ENCODE measurements around the gene UFM1. TPM values are rescaled to one million over a fixed set of nuclear protein-coding genes. Genes with fewer than 3 reads are reported as not detected.
"Not testable (repeated sequence)": the region's sequence is repeated elsewhere in the genome, so short reads cannot be mapped to it uniquely, and the experiment has no call there.

Gene UFM1
- total RNA-seq (100 to 1,000 TPM in 1 of 2 donors, 10 to 100 TPM in 1; 82.2 to 140 TPM), polyA plus RNA-seq (ENCODE audit: insufficient read length in 2 of 2) (10 to 100 TPM; 68.9 to 95.8 TPM)
- long read RNA-seq, donor 1, transcript UFM1-201 (6 exons, 3,138 nt): major isoform, 29 of 30 reads
- long read RNA-seq, donor 1, partial matches to known transcripts: 0 of 30 reads
- long read RNA-seq, donor 1, other reads (novel, unspliced or antisense): 0 of 30 reads
- long read RNA-seq, donor 2, transcript UFM1-201 (6 exons, 3,138 nt): major isoform, 8 of 8 reads
- long read RNA-seq, donor 2, partial matches to known transcripts: 0 of 8 reads
- long read RNA-seq, donor 2, other reads (novel, unspliced or antisense): 0 of 8 reads
- long read RNA-seq, donor 3, transcript UFM1-201 (6 exons, 3,138 nt): major isoform, 13 of 20 reads
- long read RNA-seq, donor 3, partial matches to known transcripts: 0 of 20 reads
- long read RNA-seq, donor 3, other reads (novel, unspliced or antisense): 5 of 20 reads
- long read RNA-seq, donor 4, transcript UFM1-201 (6 exons, 3,138 nt): major isoform, 25 of 34 reads
- long read RNA-seq, donor 4, partial matches to known transcripts: 0 of 34 reads
- long read RNA-seq, donor 4, other reads (novel, unspliced or antisense): 7 of 34 reads

DNA sequence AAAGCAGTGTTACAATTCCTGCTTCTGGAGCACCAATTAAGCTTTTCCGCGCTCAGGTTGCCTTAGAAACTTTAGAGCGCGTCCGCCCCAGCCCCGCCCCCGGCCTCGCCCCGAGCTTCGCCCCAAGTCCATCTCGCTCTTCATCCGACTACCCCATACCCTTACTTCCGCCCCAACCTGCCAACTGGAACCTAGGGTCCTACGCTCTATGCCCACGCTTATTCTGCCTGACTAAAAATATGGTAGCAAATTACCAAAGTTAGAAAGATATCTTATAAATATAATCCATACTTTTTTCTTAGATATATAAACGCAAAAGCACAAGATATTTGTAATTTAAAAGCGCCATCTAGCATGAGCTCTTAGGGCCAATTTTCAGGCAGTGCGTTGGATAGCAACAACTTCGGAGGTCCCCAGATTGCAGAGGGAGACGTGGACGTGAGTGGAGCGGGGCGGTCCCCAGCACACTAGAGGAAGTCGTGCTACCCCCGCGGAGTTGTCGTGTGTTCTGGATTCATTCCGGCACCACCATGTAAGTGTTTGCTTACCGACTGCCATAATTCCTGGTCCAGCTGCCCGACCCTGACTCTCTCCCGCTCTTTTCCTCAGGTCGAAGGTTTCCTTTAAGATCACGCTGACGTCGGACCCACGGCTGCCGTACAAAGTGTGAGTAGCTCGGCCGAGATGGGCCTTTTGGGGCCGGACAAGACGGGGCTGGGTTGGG, at the start of gene UFM1:
Gene UFM1, plus strand, starts transcription at position 462 of the 724 bp plus-strand sequence. Its CDS starts 69 bp downstream, at position 531.
- WGBS (ENCODE audit: insufficient coverage): under 1% methylated on average over 28 of the region's 41 CpGs
- DNase-seq (ENCODE audit: low read depth in 4 of 6, low spot score in 6 of 6): peak; percentile 81 to 98 (median 88)
- Histone ChIP-seq H3K9me3 (ENCODE audit: control insufficient read depth, insufficient read depth, low read length) (no peaks in the 10 kb centered on the region), H3K27ac (ENCODE audit: low read depth, low read length) (peak within 1 kb of the TSS; percentile 81), H3K4me3 (ENCODE audit: low read depth, low read length) (peak within 1 kb of the TSS; percentile 75), H3K4me1 (ENCODE audit: control insufficient read depth, insufficient read depth, low read length) (no peaks in the 10 kb centered on the region), H3K36me3 (ENCODE audit: control insufficient read depth, insufficient read depth, low read length) (peaks cover 2% of the 10 kb centered on the region), H3K27me3 (ENCODE audit: control insufficient read depth, insufficient read depth, low read length) (no peaks in the 10 kb centered on the region)

DNA sequence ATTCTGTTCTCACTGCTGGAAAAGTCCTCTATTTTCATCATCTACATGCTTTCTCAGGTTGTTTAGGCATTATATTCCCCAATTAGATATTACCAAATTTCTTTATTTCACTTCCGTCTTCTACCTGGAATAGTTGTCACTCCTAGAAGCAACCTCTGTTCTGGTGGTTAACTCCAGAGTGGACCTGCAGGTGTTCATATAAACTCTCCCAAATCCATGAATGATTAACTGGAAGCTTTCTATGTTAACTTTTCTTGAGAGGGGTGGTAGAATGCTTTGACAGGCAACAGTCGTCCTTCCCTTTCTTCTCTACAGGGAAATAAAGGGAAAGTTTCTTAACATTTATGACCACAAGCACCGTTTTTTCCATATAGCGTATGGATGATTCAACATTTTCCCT, 48.4 kb upstream of the UFM1 start:
- H3K27ac ChIP-seq (ENCODE audit: low read depth, low read length): no peak overlapping the region
- DNase-seq (ENCODE audit: low read depth in 4 of 6, low spot score in 6 of 6): no peak

DNA sequence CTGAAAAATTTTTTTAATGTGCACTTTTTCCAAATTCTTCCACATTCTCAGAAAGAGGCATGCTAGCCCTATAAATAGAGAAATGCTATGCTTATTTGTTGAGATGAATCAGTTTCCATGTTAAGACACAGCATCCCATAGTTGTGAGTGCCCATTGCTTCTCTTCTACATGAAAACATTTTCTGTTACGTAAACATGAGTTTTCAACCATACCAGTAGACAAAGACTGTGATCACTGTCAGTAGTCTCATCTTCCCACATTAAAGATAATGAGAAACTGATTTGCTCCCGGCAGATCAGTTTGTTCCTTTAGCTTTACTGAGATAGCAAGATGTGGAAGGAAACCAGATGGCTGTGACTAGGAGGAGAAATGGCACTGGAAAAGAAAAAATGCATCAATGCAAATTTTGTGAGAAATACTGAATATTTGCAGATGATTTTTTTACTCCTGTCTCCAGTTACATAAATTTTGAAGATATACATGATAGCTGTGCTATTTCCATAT, 45.8 kb upstream of the UFM1 start:
- Histone ChIP-seq H3K27ac (ENCODE audit: low read depth, low read length) (no peak overlapping the region), H3K9me3 (ENCODE audit: control insufficient read depth, insufficient read depth, low read length) (no peaks in the 10 kb centered on the region), H3K27me3 (ENCODE audit: control insufficient read depth, insufficient read depth, low read length) (no peaks in the 10 kb centered on the region), H3K36me3 (ENCODE audit: control insufficient read depth, insufficient read depth, low read length) (no peaks in the 10 kb centered on the region), H3K4me3 (ENCODE audit: low read depth, low read length) (no peak overlapping the region), H3K4me1 (ENCODE audit: control insufficient read depth, insufficient read depth, low read length) (no peaks in the 10 kb centered on the region)
- peak in 2 of 6 donors; percentile 28 to 51 for DNase-seq (ENCODE audit: low read depth in 4 of 6, low spot score in 6 of 6)
- WGBS (ENCODE audit: insufficient coverage): no CpG with 5 or more reads among the region's 2 CpGs

More for the DNA sequence above, 48.4 kb upstream of the UFM1 start:
- WGBS (ENCODE audit: insufficient coverage): no CpG with 5 or more reads among the region's 4 CpGs
- no peaks in the 10 kb centered on the region for H3K4me1 ChIP-seq (ENCODE audit: control insufficient read depth, insufficient read depth, low read length)
- no peaks in the 10 kb centered on the region for H3K9me3 ChIP-seq (ENCODE audit: control insufficient read depth, insufficient read depth, low read length)
- no peaks in the 10 kb centered on the region for H3K27me3 ChIP-seq (ENCODE audit: control insufficient read depth, insufficient read depth, low read length)
- H3K36me3 ChIP-seq (ENCODE audit: control insufficient read depth, insufficient read depth, low read length): no peaks in the 10 kb centered on the region
- no peak overlapping the region for H3K4me3 ChIP-seq (ENCODE audit: low read depth, low read length)

- Histone ChIP-seq H3K27ac (ENCODE audit: low read depth, low read length) (no peak overlapping the region), H3K4me3 (ENCODE audit: low read depth, low read length) (no peak overlapping the region), H3K36me3 (ENCODE audit: control insufficient read depth, insufficient read depth, low read length) (no peaks in the 10 kb centered on the region), H3K9me3 (ENCODE audit: control insufficient read depth, insufficient read depth, low read length) (no peaks in the 10 kb centered on the region), H3K4me1 (ENCODE audit: control insufficient read depth, insufficient read depth, low read length) (no peaks in the 10 kb centered on the region), H3K27me3 (ENCODE audit: control insufficient read depth, insufficient read depth, low read length) (no peaks in the 10 kb centered on the region)
- 100% methylated on average over 1 of the region's 2 CpGs for WGBS (ENCODE audit: insufficient coverage)
- DNase-seq (ENCODE audit: low read depth in 4 of 6, low spot score in 6 of 6): no peak
These were observed 40.9 kb upstream of the UFM1 start for GRCh38 chr13:38308736-38309135.

DNA sequence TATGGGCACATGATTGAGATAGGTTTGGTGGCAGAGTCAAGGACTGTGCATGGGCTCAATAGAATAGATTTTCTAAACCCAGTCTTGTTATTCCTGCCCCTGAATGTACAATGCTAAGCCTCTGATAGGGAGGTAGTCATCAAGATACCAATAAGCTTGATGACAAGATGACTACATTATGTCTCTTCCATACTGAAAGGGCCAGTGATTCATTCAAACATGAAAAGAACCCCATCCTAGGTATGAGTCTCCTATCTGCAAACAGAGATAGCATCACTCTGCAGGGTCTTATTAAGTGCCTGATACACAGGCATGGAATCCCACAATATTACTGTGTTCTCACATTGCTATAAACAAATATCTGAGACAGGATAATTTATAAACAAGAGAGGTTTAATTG, 40.3 kb upstream of the UFM1 start:
- Histone ChIP-seq H3K4me3 (ENCODE audit: low read depth, low read length) (no peak overlapping the region), H3K36me3 (ENCODE audit: control insufficient read depth, insufficient read depth, low read length) (no peaks in the 10 kb centered on the region), H3K4me1 (ENCODE audit: control insufficient read depth, insufficient read depth, low read length) (no peaks in the 10 kb centered on the region), H3K9me3 (ENCODE audit: control insufficient read depth, insufficient read depth, low read length) (no peaks in the 10 kb centered on the region), H3K27ac (ENCODE audit: low read depth, low read length) (no peak overlapping the region), H3K27me3 (ENCODE audit: control insufficient read depth, insufficient read depth, low read length) (no peaks in the 10 kb centered on the region)
- no peak for DNase-seq (ENCODE audit: low read depth in 4 of 6, low spot score in 6 of 6)

GRCh38 chr13:38311175-38311574, 38.5 kb upstream of the UFM1 start:
- not testable (repeated sequence) for H3K36me3 ChIP-seq (ENCODE audit: control insufficient read depth, insufficient read depth, low read length); H3K4me1 ChIP-seq (ENCODE audit: control insufficient read depth, insufficient read depth, low read length); H3K27me3 ChIP-seq (ENCODE audit: control insufficient read depth, insufficient read depth, low read length); H3K27ac ChIP-seq (ENCODE audit: low read depth, low read length); DNase-seq (ENCODE audit: low read depth in 4 of 6, low spot score in 6 of 6); H3K9me3 ChIP-seq (ENCODE audit: control insufficient read depth, insufficient read depth, low read length); H3K4me3 ChIP-seq (ENCODE audit: low read depth, low read length)
- 100% methylated on average over 7 of the region's 10 CpGs for whole genome bisulfite sequencing (ENCODE audit: insufficient coverage)

DNA sequence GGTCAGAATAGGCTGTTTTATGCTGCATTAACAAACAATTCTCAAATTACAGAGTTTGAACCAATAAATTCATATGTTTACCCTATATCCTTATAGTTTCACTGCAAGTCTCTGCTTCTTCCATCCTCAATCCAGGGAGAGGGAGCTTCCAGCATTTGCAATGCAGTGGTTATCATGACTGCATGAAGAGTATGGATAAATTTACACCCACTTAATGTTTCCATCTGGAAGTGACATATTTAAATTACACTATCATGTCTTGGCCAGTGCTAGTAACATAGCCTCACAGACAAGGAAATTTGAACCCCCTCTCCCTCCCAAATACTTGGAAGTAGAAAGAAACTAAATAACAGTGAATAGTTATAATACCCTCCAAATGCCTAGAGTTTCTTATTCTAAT, 33.5 kb upstream of the UFM1 start:
- Histone ChIP-seq H3K27me3 (ENCODE audit: control insufficient read depth, insufficient read depth, low read length) (no peaks in the 10 kb centered on the region), H3K4me1 (ENCODE audit: control insufficient read depth, insufficient read depth, low read length) (no peaks in the 10 kb centered on the region), H3K9me3 (ENCODE audit: control insufficient read depth, insufficient read depth, low read length) (no peaks in the 10 kb centered on the region), H3K27ac (ENCODE audit: low read depth, low read length) (no peak overlapping the region), H3K36me3 (ENCODE audit: control insufficient read depth, insufficient read depth, low read length) (no peaks in the 10 kb centered on the region), H3K4me3 (ENCODE audit: low read depth, low read length) (no peak overlapping the region)
- DNase-seq (ENCODE audit: low read depth in 4 of 6, low spot score in 6 of 6): no peak

DNA sequence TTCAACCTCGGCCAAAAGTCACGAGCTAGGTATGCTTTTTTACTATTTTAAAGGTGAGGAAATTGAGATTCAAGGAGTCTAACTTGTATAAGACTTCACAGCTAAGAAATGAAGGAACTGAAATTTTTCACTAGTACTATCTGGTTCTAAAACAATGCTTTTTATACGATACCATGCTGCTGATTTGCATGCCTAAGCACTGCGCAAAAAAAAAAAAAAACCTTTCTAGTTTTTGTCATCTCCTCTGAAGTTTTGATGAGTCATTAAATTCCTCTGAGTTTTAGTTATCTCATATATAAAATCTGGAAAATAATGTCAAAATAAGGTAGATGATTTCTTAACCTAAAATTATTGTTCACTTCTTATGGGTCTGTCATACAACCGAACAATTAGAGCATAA, 28.0 kb upstream of the UFM1 start:
- no peaks in the 10 kb centered on the region for H3K27me3 ChIP-seq (ENCODE audit: control insufficient read depth, insufficient read depth, low read length)
- no peak overlapping the region for H3K27ac ChIP-seq (ENCODE audit: low read depth, low read length)
- H3K9me3 ChIP-seq (ENCODE audit: control insufficient read depth, insufficient read depth, low read length): peaks cover 4% of the 10 kb centered on the region
- no peaks in the 10 kb centered on the region for H3K4me1 ChIP-seq (ENCODE audit: control insufficient read depth, insufficient read depth, low read length)
- H3K36me3 ChIP-seq (ENCODE audit: control insufficient read depth, insufficient read depth, low read length): no peaks in the 10 kb centered on the region
- H3K4me3 ChIP-seq (ENCODE audit: low read depth, low read length): no peak overlapping the region
- no CpG with 5 or more reads among the region's 5 CpGs for WGBS (ENCODE audit: insufficient coverage)
- DNase-seq (ENCODE audit: low read depth in 4 of 6, low spot score in 6 of 6): no peak

DNA sequence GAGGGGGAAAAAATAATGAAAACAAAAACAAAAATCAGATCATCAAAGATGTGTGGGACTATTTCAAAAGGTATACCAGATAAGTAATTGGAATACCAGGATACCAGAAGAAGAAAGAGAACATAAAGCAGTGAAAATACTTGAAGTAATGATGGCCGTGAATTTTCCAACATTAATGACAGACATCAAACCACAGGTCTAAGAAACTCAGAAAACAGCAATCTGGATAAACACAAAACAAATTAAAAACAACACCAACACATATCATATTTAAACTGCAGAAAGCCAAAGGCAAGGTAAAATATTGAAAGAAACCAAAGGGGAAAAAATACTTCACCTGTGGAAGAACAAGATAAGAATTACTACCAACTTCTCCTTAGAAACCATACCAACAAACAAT, 24.2 kb upstream of the UFM1 start:
- Histone ChIP-seq H3K27ac (ENCODE audit: low read depth, low read length) (no peak overlapping the region), H3K36me3 (ENCODE audit: control insufficient read depth, insufficient read depth, low read length) (no peaks in the 10 kb centered on the region), H3K4me1 (ENCODE audit: control insufficient read depth, insufficient read depth, low read length) (no peaks in the 10 kb centered on the region), H3K9me3 (ENCODE audit: control insufficient read depth, insufficient read depth, low read length) (peaks cover 4% of the 10 kb centered on the region), H3K4me3 (ENCODE audit: low read depth, low read length) (no peak overlapping the region), H3K27me3 (ENCODE audit: control insufficient read depth, insufficient read depth, low read length) (no peaks in the 10 kb centered on the region)
- WGBS (ENCODE audit: insufficient coverage): no CpG with 5 or more reads among the region's 1 CpG
- DNase-seq (ENCODE audit: low read depth in 4 of 6, low spot score in 6 of 6): no peak
